ENCODE measurements around the gene DHRS13. TPM values are rescaled to one million over a fixed set of nuclear protein-coding genes. Genes with fewer than 3 reads are reported as not detected.
A peak's percentile ranks its signal among the peaks of the same experiment; 100 is the strongest.

Gene DHRS13
- total RNA-seq, 2 donors from 2014 or later, result 6.3 to 7.5 TPM

- DNase-seq (no peak), ATAC-seq (no peak)
- intact Hi-C loops (cut with DNase I, micrococcal nuclease), result no loop called here
Observed at GRCh38 chr17:28875848-28876550, 26.9 kb downstream of the DHRS13 start.

- DNase-seq, result no peak
- intact Hi-C loops (cut with DNase I, micrococcal nuclease), result no loop called here
- no peak for ATAC-seq
Observed at GRCh38 chr17:28874750-28875149, 28.1 kb downstream of the DHRS13 start.

GRCh38 chr17:28873839-28874238 lies 29.0 kb downstream of the DHRS13 start:
- ATAC-seq (no peak), DNase-seq (no peak)
- intact Hi-C loops (cut with DNase I, micrococcal nuclease), result no loop called here

DNA sequence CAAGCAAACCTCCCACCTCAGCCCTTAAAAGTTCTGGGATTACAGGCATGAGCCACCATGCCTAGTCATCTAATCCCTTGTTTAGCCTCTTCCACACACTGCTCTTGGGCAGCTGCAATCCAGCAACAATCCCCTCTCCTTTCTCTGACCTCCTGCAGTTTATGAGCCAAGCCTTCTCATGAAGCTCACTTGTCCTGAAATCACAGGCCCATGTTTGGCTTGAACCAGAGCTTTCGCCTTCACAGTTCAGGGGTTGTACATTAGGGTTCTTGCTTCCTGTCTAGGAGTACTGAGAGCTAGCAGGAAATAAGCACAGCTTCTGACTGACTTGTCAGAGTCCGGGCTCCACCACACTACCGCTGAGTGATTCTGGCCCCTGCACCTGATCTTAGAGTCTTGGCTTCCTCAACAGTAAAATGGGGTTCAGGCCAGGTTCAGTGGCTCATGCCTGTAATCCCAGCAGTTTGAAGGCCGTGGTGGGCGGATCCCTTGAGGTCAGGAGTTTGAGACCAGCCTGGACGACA lies 31.8 kb downstream of the DHRS13 start:
- intact Hi-C loops (cut with DNase I, micrococcal nuclease), result no loop called here
- ATAC-seq (no peak), DNase-seq (no peak)

DNA sequence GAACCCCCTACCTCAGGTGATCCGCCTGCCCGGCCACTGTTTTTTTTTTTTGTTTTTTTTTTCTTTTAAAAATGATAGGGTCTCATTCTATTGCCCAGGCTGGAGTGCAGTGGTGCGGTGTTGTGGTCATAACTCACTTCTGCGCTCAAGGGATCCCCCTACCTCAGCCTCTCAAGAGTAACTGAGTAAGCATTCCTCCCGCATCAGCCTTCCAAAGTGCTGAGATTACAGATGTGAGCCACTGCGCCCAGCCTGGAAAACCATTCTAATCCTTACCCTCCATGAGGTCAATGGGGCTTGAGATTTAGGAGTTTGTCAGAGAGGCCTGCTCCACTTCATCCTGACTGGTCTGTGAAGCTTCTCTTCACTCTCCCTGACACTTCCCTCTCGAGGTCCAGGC lies 35.6 kb downstream of the DHRS13 start:
- intact Hi-C loops (cut with DNase I, micrococcal nuclease), result no loop called here
- no peak for ATAC-seq
- no peak for DNase-seq

GRCh38 chr17:28865946-28866752 lies 36.7 kb downstream of the DHRS13 start:
- DNase-seq, result no peak
- peak; percentile 47 for ATAC-seq
- intact Hi-C loops (cut with DNase I, micrococcal nuclease), result no loop called here

GRCh38 chr17:28864991-28865849 lies 37.7 kb downstream of the DHRS13 start:
- peak; percentile 74 to 79 for DNase-seq
- ATAC-seq, result peak; percentile 95
- intact Hi-C loops (cut with DNase I, micrococcal nuclease), result no loop called here

DNA sequence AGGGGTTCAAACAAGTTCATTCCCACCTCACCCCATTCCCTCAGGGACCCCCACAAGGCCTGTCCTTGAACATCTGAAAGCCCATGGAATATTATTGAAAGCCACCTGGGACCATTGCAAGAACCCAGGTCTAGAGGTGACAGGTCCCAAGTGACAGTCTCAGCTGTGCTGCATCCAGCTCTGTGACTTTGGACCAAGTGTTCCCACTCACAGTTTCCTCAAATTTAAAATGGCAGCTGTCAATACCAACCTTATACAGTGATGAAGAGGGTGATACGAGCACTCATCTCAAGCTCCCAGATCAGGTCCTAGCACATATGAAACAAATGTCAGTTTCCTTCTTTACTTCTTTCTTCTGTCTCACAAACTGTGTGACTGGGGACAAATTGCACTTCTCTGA lies 38.9 kb downstream of the DHRS13 start:
- DNase-seq (no peak), ATAC-seq (no peak)
- intact Hi-C loops (cut with DNase I, micrococcal nuclease), result no loop called here

DNA sequence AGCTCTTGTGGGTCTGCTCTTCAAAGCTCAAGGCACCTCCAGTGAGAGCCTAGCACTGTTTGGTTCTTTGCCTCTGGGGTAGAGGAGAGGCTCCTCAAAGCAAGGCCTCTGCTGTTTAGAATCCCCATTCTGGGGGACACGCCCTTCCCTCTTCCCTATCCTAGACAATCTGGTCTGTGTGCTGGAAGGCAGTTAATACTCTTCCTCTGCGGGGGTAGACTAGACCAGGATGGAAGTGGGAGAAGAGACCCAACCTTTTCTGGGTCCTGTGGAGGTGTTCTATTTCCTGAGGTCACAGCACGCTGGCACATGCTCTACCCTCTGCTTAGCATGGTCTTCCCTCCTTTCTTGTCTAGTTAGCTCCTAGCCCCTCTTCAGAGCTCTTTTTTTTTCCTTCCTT lies 40.3 kb downstream of the DHRS13 start:
- intact Hi-C loops (cut with DNase I, micrococcal nuclease), result no loop called here
- DNase-seq (no peak), ATAC-seq (no peak)

- DNase-seq (no peak), ATAC-seq (peak; percentile 33)
- intact Hi-C loops (cut with DNase I, micrococcal nuclease), result no loop called here
Observed at GRCh38 chr17:28861393-28862203, 41.3 kb downstream of the DHRS13 start.

DNA sequence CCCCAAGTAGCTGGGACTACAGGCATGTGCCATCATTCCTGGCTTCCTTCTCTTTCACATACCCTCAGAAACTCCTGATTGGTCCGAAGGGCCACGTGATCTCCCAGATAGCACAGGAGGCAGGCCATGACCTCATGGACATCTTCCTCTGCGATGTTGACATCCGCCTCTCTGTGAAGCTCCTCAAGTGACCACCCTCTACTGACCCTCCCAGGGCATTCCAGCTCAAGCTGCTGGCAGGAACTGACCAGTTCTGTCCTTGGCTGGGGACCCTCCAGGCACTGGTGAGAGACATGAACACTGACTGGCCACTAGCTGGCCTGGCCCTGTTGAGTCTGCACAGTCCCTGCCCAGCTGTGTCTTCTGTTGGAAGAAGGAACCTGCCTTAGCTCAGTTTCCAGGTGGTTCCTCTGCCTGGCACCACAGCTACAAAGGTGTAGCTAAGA lies 42.5 kb downstream of the DHRS13 start:
- ATAC-seq, result no peak
- intact Hi-C loops (cut with DNase I, micrococcal nuclease), result no loop called here

GRCh38 chr17:28858801-28859355 lies 44.0 kb downstream of the DHRS13 start:
- intact Hi-C loops (cut with DNase I, micrococcal nuclease), result no loop called here
- no peak for ATAC-seq
- no peak for DNase-seq

More for the DNA sequence above, 42.5 kb downstream of the DHRS13 start:
- no peak for DNase-seq

GRCh38 chr17:28857905-28858800 lies 44.7 kb downstream of the DHRS13 start:
- no peak for DNase-seq
- intact Hi-C loops (cut with DNase I, micrococcal nuclease), result no loop called here
- ATAC-seq, result no peak

GRCh38 chr17:28856028-28856574 lies 46.8 kb downstream of the DHRS13 start:
- DNase-seq (no peak), ATAC-seq (no peak)
- intact Hi-C loops (cut with DNase I, micrococcal nuclease), result no loop called here

DNA sequence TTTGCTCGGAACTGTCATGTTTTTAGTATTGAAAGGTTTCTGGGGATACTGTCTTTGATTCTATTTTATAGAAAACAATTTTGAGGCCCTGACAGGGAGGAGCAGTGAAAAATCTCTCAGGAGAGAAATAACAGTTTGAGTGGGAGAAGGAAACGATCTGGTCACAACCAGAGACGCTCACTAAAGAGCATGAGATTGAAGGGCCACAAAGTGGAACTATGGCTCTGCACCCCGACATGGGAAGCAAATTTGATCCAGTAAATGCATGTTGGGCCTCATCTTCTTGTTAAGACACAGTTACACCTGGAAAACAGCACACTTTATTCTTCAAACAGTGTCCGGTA lies 47.6 kb downstream of the DHRS13 start:
- ATAC-seq (no peak), DNase-seq (no peak)
- intact Hi-C loops (cut with DNase I, micrococcal nuclease), result no loop called here

DNA sequence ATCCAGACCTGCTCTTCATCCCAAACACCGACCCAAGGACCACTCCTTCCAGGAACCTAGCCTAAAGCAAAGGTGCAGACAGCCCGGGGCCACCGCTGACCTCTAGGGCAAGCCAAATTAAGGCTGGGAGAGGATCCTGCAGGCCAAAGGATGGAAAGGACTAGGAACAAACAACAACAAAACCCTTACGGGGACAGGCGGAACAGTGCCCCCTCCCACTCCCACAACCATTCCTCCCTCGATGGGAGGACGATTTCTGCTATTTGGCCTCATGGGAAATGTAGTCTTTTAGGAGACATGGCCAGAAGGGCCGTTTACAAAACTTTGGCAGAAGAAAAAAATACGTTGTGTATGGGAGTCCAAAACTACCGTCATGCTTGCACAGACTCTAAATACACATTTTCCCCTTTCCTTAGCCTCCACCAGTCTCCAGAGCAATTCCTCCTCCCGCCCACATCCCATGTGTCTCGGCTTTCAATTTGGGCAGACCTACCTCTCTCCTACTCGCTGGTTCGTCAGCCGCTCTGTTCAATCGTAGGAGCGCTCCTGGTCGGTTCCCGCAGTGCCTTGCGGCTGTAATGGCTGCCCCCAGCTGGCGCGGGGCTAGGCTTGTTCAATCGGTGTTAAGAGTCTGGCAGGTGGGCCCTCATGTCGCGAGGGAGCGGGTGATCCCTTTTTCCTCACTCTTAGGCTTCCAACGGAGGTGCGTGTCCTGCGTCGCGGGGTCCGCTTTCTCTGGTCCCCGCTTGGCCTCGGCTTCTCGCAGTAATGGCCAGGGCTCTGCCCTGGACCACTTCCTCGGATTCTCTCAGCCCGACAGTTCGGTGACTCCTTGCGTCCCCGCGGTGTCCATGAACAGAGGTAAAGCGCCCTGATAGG lies 48.2 kb downstream of the DHRS13 start, which contains the start of gene ERAL1:
ERAL1 (plus strand) TSS at position 560 of the 879 bp plus-strand sequence; CDS start at position 579, 19 bp downstream.
- DNase-seq (peak; percentile 86 to 87), ATAC-seq (peak; percentile 99)
- intact Hi-C loops (cut with DNase I, micrococcal nuclease), result no loop called here
